PC-3 (cell line): Measurements from ENCODE around the gene C9orf40. TPM values are rescaled to one million over a fixed set of nuclear protein-coding genes. Genes with fewer than 3 reads are reported as not detected.

ENCODE experiments used
- ATAC-seq: fragments of 200-7000 bp; cut with Tn5 transposase; 2 replicates; pipeline ENCODE4 v1.9.1; 2020; ENCODE audit warnings: mild to moderate bottlenecking, moderate library complexity
- BruUV-seq: library from RNA; stranded (reverse); fragments of 400-500 nt; replicated peaks from 2 replicates; lab custom pipeline; 2021; lab: Mats Ljungman, UMichigan
- CTCF ChIA-PET: fragments of 300-600 bp; sonication (Branson Sonifier 250); formaldehyde crosslinking; loops from one replicate; lab custom pipeline; 2022; ENCODE audit warnings: antibody characterized with exemption; lab: Charles Lee
- POLR2A ChIA-PET: fragments of 300-600 bp; sonication (Branson Sonifier 250); formaldehyde crosslinking; loops from one replicate; lab custom pipeline; 2022; ENCODE audit warnings: antibody characterized with exemption; ENCODE audit not compliant: unreplicated experiment; lab: Charles Lee
- DNase-seq: peaks from one replicate; pipeline ENCODE4 v3.0.0-alpha.2; 2015
- H2AFZ ChIP-seq: fragments of 300-600 bp; sonication (generic); 2 replicates; pipeline ENCODE4 v1.6.0; 2016; ENCODE audit warnings: antibody characterized with exemption, low read length
- H3F3A ChIP-seq: fragments of 300-600 bp; sonication (generic); one replicate; pipeline ENCODE4 v1.6.0; 2017; ENCODE audit warnings: antibody characterized with exemption, low read length, control low read depth, mild to moderate bottlenecking; ENCODE audit not compliant: unreplicated experiment
- H3K27ac ChIP-seq: fragments of 300-600 bp; sonication (generic); 2 replicates; pipeline ENCODE4 v1.5.1; 2016; ENCODE audit warnings: mild to moderate bottlenecking, low read length
- H3K27me3 ChIP-seq: fragments of 300-600 bp; sonication (generic); 2 replicates; pipeline ENCODE4 v1.6.1; 2016; ENCODE audit warnings: low read length, mixed read lengths
- H3K36me3 ChIP-seq: fragments of 300-600 bp; sonication (generic); 2 replicates; pipeline ENCODE4 v1.6.1; 2016; ENCODE audit warnings: low read depth, mixed run types, low read length, mixed read lengths
- H3K4me1 ChIP-seq: fragments of 300-600 bp; sonication (generic); 2 replicates; pipeline ENCODE4 v1.5.1; 2016; ENCODE audit warnings: low read length; ENCODE audit not compliant: insufficient read depth
- H3K4me2 ChIP-seq: fragments of 300-600 bp; sonication (generic); 2 replicates; pipeline ENCODE4 v1.6.0; 2016; ENCODE audit warnings: low read length
- H3K4me3 ChIP-seq: fragments of 300-600 bp; sonication (generic); 2 replicates; pipeline ENCODE4 v1.5.1; 2016; ENCODE audit warnings: mild to moderate bottlenecking, low read length, mixed read lengths
- H3K79me2 ChIP-seq: fragments of 300-600 bp; sonication (generic); 2 replicates; pipeline ENCODE4 v1.6.1; 2017; ENCODE audit warnings: low read length, mixed read lengths
- H3K9ac ChIP-seq: fragments of 300-600 bp; sonication (generic); 2 replicates; pipeline ENCODE4 v1.6.0; 2016; ENCODE audit warnings: mild to moderate bottlenecking, low read length
- H3K9me2 ChIP-seq: fragments of 300-600 bp; sonication (generic); replicated peaks from 2 replicates; pipeline ENCODE4 v1.6.1; 2016; ENCODE audit warnings: mixed run types, low read length, mixed read lengths
- H3K9me3 ChIP-seq: fragments of 300-600 bp; sonication (generic); 2 replicates; pipeline ENCODE4 v1.6.1; 2016; ENCODE audit warnings: low read length, mixed read lengths
- H4K20me1 ChIP-seq: fragments of 300-600 bp; sonication (generic); 2 replicates; pipeline ENCODE4 v1.6.1; 2016; ENCODE audit warnings: low read length, mixed read lengths
- EZH2 ChIP-seq: fragments of 300-600 bp; sonication (generic); IDR thresholded peaks from one replicate; pipeline ENCODE4 v1.6.1; 2017; ENCODE audit warnings: antibody characterized with exemption, mild to moderate bottlenecking, low read length; ENCODE audit not compliant: unreplicated experiment
- EZH2phosphoT487 ChIP-seq: fragments of 300-600 bp; sonication (generic); IDR thresholded peaks from 2 replicates; pipeline ENCODE4 v1.6.1; 2018; ENCODE audit warnings: mild to moderate bottlenecking, antibody characterized with exemption, low read length, borderline replicate concordance
- intact Hi-C: fragments of 100-400 bp; cut with micrococcal nuclease; formaldehyde crosslinking; loops from 2 replicates; pipeline ENCODE4 v1.9.0; 2023
- total RNA-seq: library from RNA; depleted of rRNA; stranded (reverse); fragments of >200 nt; gene quantifications from 2 replicates; pipeline ENCODE4 v1.2.3, GENCODE V29; 2014; rRNA removed
- TF ChIP-seq, protein P1 (sequence below): fragments of 300-600 bp; sonication (generic); conservative IDR thresholded peaks from 2 replicates; pipeline ENCODE4 v1.5.1; 2017; ENCODE audit warnings: antibody characterized with exemption, low read depth, mild to moderate bottlenecking, low read length

Gene C9orf40
- total RNA-seq, 1 experiment from 2014 or later, result 4.7 TPM

DNA sequence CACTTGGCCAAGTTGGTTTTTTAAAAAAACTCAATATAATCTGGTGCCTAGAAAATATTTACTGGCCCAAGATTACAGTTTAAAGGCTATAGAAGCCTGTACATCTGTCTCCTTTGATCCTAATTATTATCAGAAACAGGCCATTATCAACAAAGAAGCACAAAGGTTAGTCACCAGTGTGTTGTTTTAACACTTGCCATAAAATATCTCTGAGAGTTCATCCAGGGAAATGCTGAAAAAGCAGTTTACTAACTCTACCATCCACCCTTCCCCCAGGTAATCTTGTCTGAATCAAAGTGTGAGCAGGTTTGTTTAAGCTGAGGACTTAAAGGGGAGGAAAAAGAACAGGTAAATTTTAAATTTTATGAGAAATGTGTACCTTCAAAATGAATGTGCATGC is 51.7 kb downstream of the C9orf40 start:
- no peaks in the 10 kb centered on the region for H4K20me1 ChIP-seq
- no peak overlapping the region for H3K4me3 ChIP-seq
- no peaks in the 10 kb centered on the region for H3K9me2 ChIP-seq
- no peaks in the 10 kb centered on the region for H3K79me2 ChIP-seq
- no TSS peak for BruUV-seq
- no peak overlapping the region for H3K27ac ChIP-seq
- TF ChIP-seq EZH2phosphoT487, result no peak
- TF ChIP-seq, protein P1, sequence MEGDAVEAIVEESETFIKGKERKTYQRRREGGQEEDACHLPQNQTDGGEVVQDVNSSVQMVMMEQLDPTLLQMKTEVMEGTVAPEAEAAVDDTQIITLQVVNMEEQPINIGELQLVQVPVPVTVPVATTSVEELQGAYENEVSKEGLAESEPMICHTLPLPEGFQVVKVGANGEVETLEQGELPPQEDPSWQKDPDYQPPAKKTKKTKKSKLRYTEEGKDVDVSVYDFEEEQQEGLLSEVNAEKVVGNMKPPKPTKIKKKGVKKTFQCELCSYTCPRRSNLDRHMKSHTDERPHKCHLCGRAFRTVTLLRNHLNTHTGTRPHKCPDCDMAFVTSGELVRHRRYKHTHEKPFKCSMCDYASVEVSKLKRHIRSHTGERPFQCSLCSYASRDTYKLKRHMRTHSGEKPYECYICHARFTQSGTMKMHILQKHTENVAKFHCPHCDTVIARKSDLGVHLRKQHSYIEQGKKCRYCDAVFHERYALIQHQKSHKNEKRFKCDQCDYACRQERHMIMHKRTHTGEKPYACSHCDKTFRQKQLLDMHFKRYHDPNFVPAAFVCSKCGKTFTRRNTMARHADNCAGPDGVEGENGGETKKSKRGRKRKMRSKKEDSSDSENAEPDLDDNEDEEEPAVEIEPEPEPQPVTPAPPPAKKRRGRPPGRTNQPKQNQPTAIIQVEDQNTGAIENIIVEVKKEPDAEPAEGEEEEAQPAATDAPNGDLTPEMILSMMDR, result no peak
- no peak for TF ChIP-seq EZH2
- DNase-seq, result no peak
- intact Hi-C loops, result no loop called here
- no peaks in the 10 kb centered on the region for H3F3A ChIP-seq
- no peak overlapping the region for H2AFZ ChIP-seq
- no peak for ATAC-seq
- POLR2A ChIA-PET, result no interaction called here
- H3K36me3 ChIP-seq, result no peaks in the 10 kb centered on the region
- no peak overlapping the region for H3K9ac ChIP-seq
- CTCF ChIA-PET, result no interaction called here
- no peak overlapping the region for H3K4me2 ChIP-seq
- H3K27me3 ChIP-seq, result no peaks in the 10 kb centered on the region; the same call in 1 of the 2 replicates
- no peaks in the 10 kb centered on the region for H3K4me1 ChIP-seq
- no peaks in the 10 kb centered on the region for H3K9me3 ChIP-seq

Other genes starting within 250 kb of the C9orf40 start
- gene TRPM6, start 65.0 kb downstream of the C9orf40 start, total RNA-seq, result not detected in 2 replicates
- gene CARNMT1, start 75.4 kb upstream of the C9orf40 start, total RNA-seq, result 20.4 and 28.9 TPM in 2 replicates
- 7.0 and 9.7 TPM in 2 replicates for gene NMRK1, start 135.2 kb upstream of the C9orf40 start, total RNA-seq
- gene OSTF1, start 135.6 kb upstream of the C9orf40 start, total RNA-seq, result 25.8 and 26.5 TPM in 2 replicates